PC-9 (cell line): Measurements from ENCODE around the gene PTPRC. TPM values are rescaled to one million over a fixed set of nuclear protein-coding genes. Genes with fewer than 3 reads are reported as not detected.

Experiments used
- BruUV-seq: library from RNA; stranded (reverse); fragments of 400-500 nt; replicated peaks from 2 replicates; lab custom pipeline; 2021; lab: Mats Ljungman, UMichigan
- CTCF ChIA-PET: fragments of 300-600 bp; sonication (Branson Sonifier 250); formaldehyde crosslinking; loops from one replicate; lab custom pipeline; 2022; ENCODE audit warnings: antibody characterized with exemption; lab: Charles Lee
- POLR2A ChIA-PET: fragments of 300-600 bp; sonication (Branson Sonifier 250); formaldehyde crosslinking; loops from one replicate; lab custom pipeline; 2022; ENCODE audit warnings: antibody characterized with exemption; ENCODE audit not compliant: unreplicated experiment; lab: Charles Lee
- DNase-seq, 2 experiments: peaks; one replicate each; pipeline versions ENCODE4 v3.0.0 to v3.0.0-alpha.2; 2015 to 2022; ENCODE audit warnings: mixed read lengths in 1 of 2
- H2AFZ ChIP-seq: fragments of 200-600 bp; sonication (generic); 2 replicates; pipeline ENCODE4 v1.8.1; 2017; ENCODE audit warnings: antibody characterized with exemption
- H3F3A ChIP-seq: fragments of 200-600 bp; sonication (generic); 2 replicates; pipeline ENCODE4 v1.8.1; 2017; ENCODE audit warnings: antibody characterized with exemption, mild to moderate bottlenecking, low read depth; ENCODE audit not compliant: insufficient read depth
- H3K27ac ChIP-seq: fragments of 200-600 bp; sonication (generic); 2 replicates; pipeline ENCODE4 v1.6.1; 2016; ENCODE audit warnings: mixed run types
- H3K27me3 ChIP-seq: fragments of 200-600 bp; sonication (generic); 2 replicates; pipeline ENCODE4 v1.6.1; 2016; ENCODE audit warnings: low read depth, mixed run types; ENCODE audit not compliant: insufficient read depth
- H3K36me3 ChIP-seq: fragments of 200-600 bp; sonication (generic); 2 replicates; pipeline ENCODE4 v1.6.1; 2016; ENCODE audit warnings: low read depth, mixed run types
- H3K4me1 ChIP-seq: fragments of 200-600 bp; sonication (generic); replicated peaks from 2 replicates; pipeline ENCODE4 v1.6.1; 2016; ENCODE audit warnings: mixed run types; ENCODE audit not compliant: insufficient read depth
- H3K4me2 ChIP-seq: fragments of 200-600 bp; sonication (generic); 2 replicates; pipeline ENCODE4 v1.6.1; 2017; ENCODE audit warnings: mixed run types
- H3K4me3 ChIP-seq: fragments of 200-600 bp; sonication (generic); 2 replicates; pipeline ENCODE4 v1.6.1; 2016; ENCODE audit warnings: mixed run types
- H3K79me2 ChIP-seq: fragments of 200-600 bp; sonication (generic); 2 replicates; pipeline ENCODE4 v1.6.1; 2017; ENCODE audit warnings: low read depth, mixed run types
- H3K9me2 ChIP-seq: fragments of 200-600 bp; sonication (generic); 2 replicates; pipeline ENCODE4 v1.8.1; 2017; ENCODE audit warnings: mild to moderate bottlenecking; ENCODE audit not compliant: insufficient read depth
- H3K9me3 ChIP-seq: fragments of 200-600 bp; sonication (generic); 2 replicates; pipeline ENCODE4 v1.8.1; 2016; ENCODE audit warnings: low read depth; ENCODE audit not compliant: insufficient read depth
- H4K20me1 ChIP-seq: fragments of 200-600 bp; sonication (generic); 2 replicates; pipeline ENCODE4 v1.8.1; 2017; ENCODE audit not compliant: insufficient read depth
- CTCF ChIP-seq: fragments of 200-600 bp; sonication (generic); conservative IDR thresholded peaks from 2 replicates; pipeline ENCODE4 v1.6.1; 2017; ENCODE audit warnings: mixed run types, antibody characterized with exemption, mild to moderate bottlenecking, moderate library complexity
- EZH2 ChIP-seq: fragments of 200-600 bp; sonication (generic); IDR thresholded peaks from 2 replicates; pipeline ENCODE4 v1.8.0; 2017; ENCODE audit warnings: antibody characterized with exemption, low read depth
- intact Hi-C: fragments of 100-400 bp; cut with micrococcal nuclease; formaldehyde crosslinking; loops from one replicate; pipeline ENCODE4 v1.10.0; 2022; ENCODE audit not compliant: unreplicated experiment
- total RNA-seq: library from RNA; stranded (reverse); gene quantifications from 2 replicates; pipeline ENCODE4 v1.2.3, GENCODE V29; 2021

The PTPRC gene
- total RNA-seq, 1 experiment from 2014 or later: 0.79 TPM

GRCh38 chr1:198788561-198789064 is 149.8 kb downstream of the PTPRC start:
- Histone ChIP-seq H4K20me1 (no peaks in the 10 kb centered on the region), H3K4me3 (no peak overlapping the region), H3K27me3 (no peaks in the 10 kb centered on the region), H3K36me3 (no peaks in the 10 kb centered on the region), H3F3A (no peaks in the 10 kb centered on the region), H3K27ac (no peak overlapping the region), H3K79me2 (no peaks in the 10 kb centered on the region), H2AFZ (peak overlapping the region; percentile 22; the same call in 1 of the 2 replicates), H3K9me3 (no peaks in the 10 kb centered on the region; the same call in 1 of the 2 replicates), H3K4me1 (no peaks in the 10 kb centered on the region), H3K9me2 (no peaks in the 10 kb centered on the region), H3K4me2 (no peak overlapping the region)
- POLR2A ChIA-PET: no interaction called here
- intact Hi-C loops: no loop called here
- TF ChIP-seq EZH2: no peak
- no peak for TF ChIP-seq CTCF
- DNase-seq: no peak
- CTCF ChIA-PET: interaction anchor here (0.7 kb wide), 1 partner anchor 1031 kb away, joined by 3 read pairs; no protein-coding TSS in a partner anchor
- no TSS peak for BruUV-seq

GRCh38 chr1:198793714-198794113 is 154.9 kb downstream of the PTPRC start:
- no peak overlapping the region for H3K27ac ChIP-seq
- H3K27me3 ChIP-seq: no peaks in the 10 kb centered on the region
- ChIA-PET POLR2A (no interaction called here), CTCF (no interaction called here)
- no peak overlapping the region for H2AFZ ChIP-seq
- no peak overlapping the region for H3K4me3 ChIP-seq
- H3K9me3 ChIP-seq: peaks cover 16% of the 10 kb centered on the region
- TF ChIP-seq CTCF (no peak), EZH2 (no peak)
- DNase-seq: no peak
- H3K79me2 ChIP-seq: no peaks in the 10 kb centered on the region
- no TSS peak for BruUV-seq
- no peaks in the 10 kb centered on the region for H3K36me3 ChIP-seq
- H3F3A ChIP-seq: no peaks in the 10 kb centered on the region
- H3K9me2 ChIP-seq: no peaks in the 10 kb centered on the region
- no peaks in the 10 kb centered on the region for H4K20me1 ChIP-seq
- no peak overlapping the region for H3K4me2 ChIP-seq
- H3K4me1 ChIP-seq: no peaks in the 10 kb centered on the region
- intact Hi-C loops: no loop called here

- no peak for DNase-seq
- Histone ChIP-seq H2AFZ (no peak overlapping the region), H3K9me3 (peaks cover 16% of the 10 kb centered on the region), H3K9me2 (no peaks in the 10 kb centered on the region), H3K27me3 (no peaks in the 10 kb centered on the region), H3K4me2 (no peak overlapping the region), H3F3A (no peaks in the 10 kb centered on the region), H3K79me2 (no peaks in the 10 kb centered on the region), H3K4me3 (no peak overlapping the region), H3K27ac (no peak overlapping the region), H3K4me1 (no peaks in the 10 kb centered on the region), H3K36me3 (no peaks in the 10 kb centered on the region), H4K20me1 (no peaks in the 10 kb centered on the region)
- ChIA-PET POLR2A (interaction anchor here (0.6 kb wide), 1 partner anchor 40 kb away, joined by 6 read pairs; no protein-coding TSS in a partner anchor), CTCF (no interaction called here)
- intact Hi-C loops: no loop called here
- BruUV-seq: no TSS peak
- no peak for TF ChIP-seq EZH2
- TF ChIP-seq CTCF: no peak
Observed at GRCh38 chr1:198794498-198794897, 155.7 kb downstream of the PTPRC start.
